ENCODE data around the gene SERPINA3.

DNA sequence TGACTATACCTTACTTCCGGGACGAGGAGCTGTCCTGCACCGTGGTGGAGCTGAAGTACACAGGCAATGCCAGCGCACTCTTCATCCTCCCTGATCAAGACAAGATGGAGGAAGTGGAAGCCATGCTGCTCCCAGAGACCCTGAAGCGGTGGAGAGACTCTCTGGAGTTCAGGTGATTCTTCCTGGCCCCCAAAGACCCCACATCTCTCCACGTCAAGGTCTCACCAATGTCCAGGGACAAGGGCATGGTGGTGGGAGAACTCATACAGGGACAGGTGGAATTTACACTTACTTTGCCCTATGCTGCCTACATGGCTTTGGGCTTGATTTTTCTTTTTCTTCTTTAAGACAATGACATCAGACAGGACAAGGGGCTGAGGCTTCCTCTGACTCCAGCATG lies 7.1 kb downstream of the SERPINA3 start:
- TF ChIP-seq, protein P1, sequence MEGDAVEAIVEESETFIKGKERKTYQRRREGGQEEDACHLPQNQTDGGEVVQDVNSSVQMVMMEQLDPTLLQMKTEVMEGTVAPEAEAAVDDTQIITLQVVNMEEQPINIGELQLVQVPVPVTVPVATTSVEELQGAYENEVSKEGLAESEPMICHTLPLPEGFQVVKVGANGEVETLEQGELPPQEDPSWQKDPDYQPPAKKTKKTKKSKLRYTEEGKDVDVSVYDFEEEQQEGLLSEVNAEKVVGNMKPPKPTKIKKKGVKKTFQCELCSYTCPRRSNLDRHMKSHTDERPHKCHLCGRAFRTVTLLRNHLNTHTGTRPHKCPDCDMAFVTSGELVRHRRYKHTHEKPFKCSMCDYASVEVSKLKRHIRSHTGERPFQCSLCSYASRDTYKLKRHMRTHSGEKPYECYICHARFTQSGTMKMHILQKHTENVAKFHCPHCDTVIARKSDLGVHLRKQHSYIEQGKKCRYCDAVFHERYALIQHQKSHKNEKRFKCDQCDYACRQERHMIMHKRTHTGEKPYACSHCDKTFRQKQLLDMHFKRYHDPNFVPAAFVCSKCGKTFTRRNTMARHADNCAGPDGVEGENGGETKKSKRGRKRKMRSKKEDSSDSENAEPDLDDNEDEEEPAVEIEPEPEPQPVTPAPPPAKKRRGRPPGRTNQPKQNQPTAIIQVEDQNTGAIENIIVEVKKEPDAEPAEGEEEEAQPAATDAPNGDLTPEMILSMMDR (conservative IDR thresholded peaks at IDR 0.05; ENCODE audit: low read length) = no peak
- no peak for TF ChIP-seq EZH2phosphoT487 (IDR thresholded peaks at IDR 0.05; ENCODE audit: borderline replicate concordance)
